ENCODE results near the gene AGRP. TPM values are rescaled to one million over a fixed set of nuclear protein-coding genes. Genes with fewer than 3 reads are reported as not detected.

AGRP gene
- total RNA-seq, 2 experiments from 2014 or later: not detected

DNA sequence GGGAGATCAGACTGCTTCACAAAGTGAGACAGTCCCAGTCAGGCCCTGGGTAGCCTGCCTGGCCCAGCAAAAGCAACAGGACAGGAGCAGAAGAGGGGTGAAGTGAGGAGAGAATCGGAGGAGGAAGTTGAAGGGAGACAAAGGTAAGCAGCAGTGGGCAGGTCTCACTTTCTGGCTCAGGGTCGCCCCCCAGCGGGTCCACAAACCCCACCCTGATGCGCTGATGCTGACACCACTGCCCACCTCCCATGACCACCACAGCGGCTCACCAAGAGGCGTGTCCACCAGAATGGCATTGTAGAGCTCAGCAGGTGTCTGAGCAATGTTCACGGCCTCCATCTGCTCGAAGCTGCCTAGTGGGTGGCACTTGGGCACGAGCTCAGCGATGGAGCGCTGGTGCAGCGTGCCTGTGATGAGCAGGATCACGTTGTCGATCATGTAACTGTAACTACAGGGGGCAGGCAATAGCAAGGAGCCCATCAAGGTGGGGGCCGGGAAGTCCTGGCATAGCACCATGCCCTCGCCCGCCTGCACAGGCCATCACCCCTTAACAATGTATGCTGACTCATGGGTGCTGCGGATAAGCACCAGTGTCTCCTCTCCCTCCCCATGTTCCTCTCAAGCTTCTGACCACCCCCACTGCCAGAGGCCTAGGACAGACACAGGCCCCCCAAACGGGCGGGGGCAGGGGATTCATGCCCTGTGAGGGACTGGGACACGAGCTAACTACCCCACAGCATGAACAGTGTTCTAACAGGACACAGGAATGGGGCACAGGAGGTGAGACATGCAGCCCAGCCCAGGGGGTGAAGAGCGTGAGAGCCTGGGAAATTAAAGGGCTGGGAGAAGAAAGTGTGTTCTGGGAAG, 38.9 kb downstream of the AGRP start:
- ChIA-PET POLR2A (no interaction called here), CTCF (no interaction called here)
- Mint-ChIP-seq H3K27me3 (no peaks in the 10 kb centered on the region), H3K4me1 (ENCODE audit: low read depth) (no peaks in the 10 kb centered on the region), H3K9me3 (no peaks in the 10 kb centered on the region), H3K36me3 (ENCODE audit: low read depth) (peaks cover 50% of the 10 kb centered on the region), H3K4me3 (no peak overlapping the region), H3K27ac (no peak overlapping the region)
- H3K9me3 ChIP-seq (ENCODE audit: control insufficient read depth in 1 of 2, insufficient read depth in 1 of 2, low read length in 2 of 2): peaks cover 0 to 4% of the 10 kb centered on the region in 2 experiments
- no peaks in the 10 kb centered on the region for H3K27me3 ChIP-seq (ENCODE audit: control insufficient read depth in 1 of 2, insufficient read depth in 2 of 2, low read length in 2 of 2)
- no peak overlapping the region for H3K4me3 ChIP-seq (ENCODE audit: low read length)
- DNase-seq (no peak), ATAC-seq (ENCODE audit: poor library complexity) (no peak)
- H3K4me1 ChIP-seq (ENCODE audit: insufficient read depth, low read length): no peaks in the 10 kb centered on the region
- TF ChIP-seq, protein P1, sequence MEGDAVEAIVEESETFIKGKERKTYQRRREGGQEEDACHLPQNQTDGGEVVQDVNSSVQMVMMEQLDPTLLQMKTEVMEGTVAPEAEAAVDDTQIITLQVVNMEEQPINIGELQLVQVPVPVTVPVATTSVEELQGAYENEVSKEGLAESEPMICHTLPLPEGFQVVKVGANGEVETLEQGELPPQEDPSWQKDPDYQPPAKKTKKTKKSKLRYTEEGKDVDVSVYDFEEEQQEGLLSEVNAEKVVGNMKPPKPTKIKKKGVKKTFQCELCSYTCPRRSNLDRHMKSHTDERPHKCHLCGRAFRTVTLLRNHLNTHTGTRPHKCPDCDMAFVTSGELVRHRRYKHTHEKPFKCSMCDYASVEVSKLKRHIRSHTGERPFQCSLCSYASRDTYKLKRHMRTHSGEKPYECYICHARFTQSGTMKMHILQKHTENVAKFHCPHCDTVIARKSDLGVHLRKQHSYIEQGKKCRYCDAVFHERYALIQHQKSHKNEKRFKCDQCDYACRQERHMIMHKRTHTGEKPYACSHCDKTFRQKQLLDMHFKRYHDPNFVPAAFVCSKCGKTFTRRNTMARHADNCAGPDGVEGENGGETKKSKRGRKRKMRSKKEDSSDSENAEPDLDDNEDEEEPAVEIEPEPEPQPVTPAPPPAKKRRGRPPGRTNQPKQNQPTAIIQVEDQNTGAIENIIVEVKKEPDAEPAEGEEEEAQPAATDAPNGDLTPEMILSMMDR (IDR thresholded peaks at IDR 0.05): no peak
- intact Hi-C loops (cut with DNase I, micrococcal nuclease): no loop called here
- peaks cover 71% of the 10 kb centered on the region for H3K36me3 ChIP-seq (ENCODE audit: insufficient read depth, low read length)
- no peak overlapping the region for H3K27ac ChIP-seq (ENCODE audit: low read depth in 1 of 2, low read length in 2 of 2)

DNA sequence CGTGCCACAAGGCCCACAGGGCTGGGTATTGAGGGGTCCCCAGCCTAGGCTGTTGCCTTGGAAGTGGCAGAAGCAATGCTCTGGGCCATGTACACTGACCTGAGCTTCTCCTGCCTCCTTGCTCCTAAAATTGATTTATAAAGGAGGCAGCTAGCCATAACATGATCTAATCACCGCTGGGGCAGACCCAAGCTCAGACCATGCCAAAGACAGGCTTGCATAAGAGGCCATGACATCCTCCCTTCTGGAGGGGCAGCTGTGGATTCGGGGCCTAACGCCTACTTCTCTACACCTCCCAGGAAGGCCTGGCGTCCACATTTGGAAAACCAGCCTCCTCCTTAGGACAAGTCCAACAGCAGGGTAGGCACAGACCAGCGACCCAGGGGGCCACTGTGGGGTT, 40.1 kb downstream of the AGRP start:
- intact Hi-C loops (cut with DNase I, micrococcal nuclease): no loop called here
- no peaks in the 10 kb centered on the region for H3K27me3 ChIP-seq (ENCODE audit: control insufficient read depth in 1 of 2, insufficient read depth in 2 of 2, low read length in 2 of 2)
- CTCF ChIA-PET: no interaction called here
- peaks cover 0 to 4% of the 10 kb centered on the region in 2 experiments for H3K9me3 ChIP-seq (ENCODE audit: control insufficient read depth in 1 of 2, insufficient read depth in 1 of 2, low read length in 2 of 2)
- ATAC-seq (ENCODE audit: poor library complexity): no peak
- Mint-ChIP-seq H3K9me3 (no peaks in the 10 kb centered on the region), H3K4me3 (no peak overlapping the region), H3K27ac (no peak overlapping the region), H3K27me3 (no peaks in the 10 kb centered on the region), H3K4me1 (ENCODE audit: low read depth) (no peaks in the 10 kb centered on the region), H3K36me3 (ENCODE audit: low read depth) (peaks cover 55% of the 10 kb centered on the region)
- H3K27ac ChIP-seq (ENCODE audit: low read depth in 1 of 2, low read length in 2 of 2): no peak overlapping the region
- no peaks in the 10 kb centered on the region for H3K4me1 ChIP-seq (ENCODE audit: insufficient read depth, low read length)
- POLR2A ChIA-PET: no interaction called here
- DNase-seq: no peak
- TF ChIP-seq, protein P1 (IDR thresholded peaks at IDR 0.05): no peak
- no peak overlapping the region for H3K4me3 ChIP-seq (ENCODE audit: low read length)
- H3K36me3 ChIP-seq (ENCODE audit: insufficient read depth, low read length): peaks cover 73% of the 10 kb centered on the region

DNA sequence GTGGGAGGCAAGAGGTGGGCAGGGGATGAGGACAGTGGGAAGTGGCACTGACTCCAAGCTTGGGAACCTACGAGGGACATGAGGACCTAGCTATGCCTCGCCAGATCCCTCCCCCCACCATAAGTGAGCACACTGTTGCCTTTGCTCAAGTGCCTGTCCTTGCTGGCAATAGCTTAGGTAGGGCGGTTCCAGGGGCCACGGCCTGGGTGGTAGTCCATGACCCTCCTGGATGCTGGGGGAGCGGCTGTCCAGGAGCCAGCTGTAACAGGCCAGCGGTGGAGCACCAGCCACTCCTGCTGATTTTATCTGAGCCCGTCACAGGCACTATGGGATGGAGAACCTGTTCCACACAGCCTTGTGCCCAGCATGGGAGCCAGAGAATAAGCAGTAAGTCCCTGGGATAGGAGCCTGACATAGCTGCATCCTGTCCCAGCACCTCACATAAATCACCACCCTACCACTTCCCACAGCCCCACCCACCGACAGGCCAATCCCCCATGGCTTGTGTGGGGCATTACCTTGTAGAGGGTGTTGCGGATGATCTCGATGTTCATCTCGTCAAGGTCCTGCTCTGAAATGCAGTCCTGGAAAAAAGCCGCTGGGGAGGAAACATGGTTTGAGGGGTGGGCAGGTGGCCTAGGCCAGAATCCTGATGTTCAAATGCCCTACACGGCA, 40.6 kb downstream of the AGRP start:
- DNase-seq: no peak
- no peak for ATAC-seq (ENCODE audit: poor library complexity)
- peaks cover 0 to 3% of the 10 kb centered on the region in 2 experiments for H3K9me3 ChIP-seq (ENCODE audit: control insufficient read depth in 1 of 2, insufficient read depth in 1 of 2, low read length in 2 of 2)
- intact Hi-C loops (cut with DNase I, micrococcal nuclease): no loop called here
- Mint-ChIP-seq H3K4me1 (ENCODE audit: low read depth) (no peaks in the 10 kb centered on the region), H3K27ac (no peak overlapping the region), H3K36me3 (ENCODE audit: low read depth) (peaks cover 59% of the 10 kb centered on the region), H3K27me3 (no peaks in the 10 kb centered on the region), H3K4me3 (no peak overlapping the region), H3K9me3 (no peaks in the 10 kb centered on the region)
- H3K4me3 ChIP-seq (ENCODE audit: low read length): no peak overlapping the region
- H3K27me3 ChIP-seq (ENCODE audit: control insufficient read depth in 1 of 2, insufficient read depth in 2 of 2, low read length in 2 of 2): no peaks in the 10 kb centered on the region
- no peaks in the 10 kb centered on the region for H3K4me1 ChIP-seq (ENCODE audit: insufficient read depth, low read length)
- TF ChIP-seq, protein P1 (IDR thresholded peaks at IDR 0.05): no peak
- ChIA-PET POLR2A (no interaction called here), CTCF (no interaction called here)
- H3K27ac ChIP-seq (ENCODE audit: low read depth in 1 of 2, low read length in 2 of 2): no peak overlapping the region
- peaks cover 76% of the 10 kb centered on the region for H3K36me3 ChIP-seq (ENCODE audit: insufficient read depth, low read length)

All from CD4-positive, alpha-beta T cell (primary cell).